Neural progenitor cell (in vitro differentiated cells): ENCODE data around the gene ATXN1.

Source experiments
- CTCF ChIP-seq: fragments of 200-600 bp; sonication (generic); IDR thresholded peaks from 2 replicates; pipeline ENCODE4 v1.5.1; 2017; ENCODE audit warnings: antibody characterized with exemption, mild to moderate bottlenecking
- EZH2 ChIP-seq: fragments of 200-600 bp; sonication (generic); IDR thresholded peaks from 2 replicates; pipeline ENCODE4 v1.6.1; 2017; ENCODE audit warnings: antibody characterized with exemption, mild to moderate bottlenecking, moderate library complexity

GRCh38 chr6:16278750-16279149 lies 482.5 kb downstream of the ATXN1 start:
- TF ChIP-seq CTCF: no peak
- TF ChIP-seq EZH2: no peak
